ENCODE results near the gene TRIM32. TPM values are rescaled to one million over a fixed set of nuclear protein-coding genes. Genes with fewer than 3 reads are reported as not detected.
"Not testable (repeated sequence)": the region's sequence is repeated elsewhere in the genome, so short reads cannot be mapped to it uniquely, and the experiment has no call there.

TRIM32 gene
- total RNA-seq, 1 experiment from 2014 or later, result 31.7 TPM

GRCh38 chr9:116674210-116674980 lies 12.7 kb upstream of the TRIM32 start:
- no peak for DNase-seq (ENCODE audit: low spot score)

DNA sequence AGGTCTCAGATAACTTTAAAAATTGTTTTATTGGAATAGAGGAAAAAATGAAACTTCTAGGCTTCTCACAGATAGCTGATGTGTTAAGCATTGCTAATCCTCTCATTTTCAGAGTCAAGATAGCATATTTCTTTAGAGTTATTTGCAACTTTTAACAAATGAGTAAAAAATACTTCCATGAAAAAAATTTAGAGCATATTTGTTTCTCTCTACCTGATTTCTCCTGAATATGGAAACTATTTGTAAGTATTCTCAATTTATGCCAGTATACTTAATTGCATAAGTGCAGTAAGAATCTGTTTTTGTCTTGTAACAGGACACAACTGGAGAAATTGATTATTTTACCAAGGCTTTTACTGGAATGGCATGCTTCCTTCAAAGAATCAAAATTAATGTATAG lies 3.6 kb upstream of the TRIM32 start:
- no peak for DNase-seq (ENCODE audit: low spot score)

DNA sequence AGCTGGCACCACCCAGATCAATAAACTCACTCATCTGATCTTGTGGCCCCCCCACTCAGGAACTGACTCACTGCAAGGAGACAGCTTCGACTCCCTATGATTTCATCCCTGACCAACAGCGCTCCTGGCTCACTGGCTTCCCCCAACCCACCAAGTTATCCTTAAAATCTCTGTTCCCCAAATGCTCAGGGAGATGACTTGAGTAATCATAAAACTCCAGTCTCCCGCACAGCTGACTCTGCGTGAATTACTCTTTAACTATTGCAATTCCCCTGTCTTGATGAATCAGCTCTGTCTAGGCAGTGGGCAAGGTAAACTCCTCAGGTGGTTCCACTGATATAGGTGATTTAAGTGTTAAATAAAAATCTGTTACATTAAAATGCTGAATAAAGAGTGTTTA lies 1.9 kb upstream of the TRIM32 start:
- no peak for DNase-seq (ENCODE audit: low spot score)

GRCh38 chr9:116686135-116686534 lies 970 bp upstream of the TRIM32 start:
- no peak for DNase-seq (ENCODE audit: low spot score)

DNA sequence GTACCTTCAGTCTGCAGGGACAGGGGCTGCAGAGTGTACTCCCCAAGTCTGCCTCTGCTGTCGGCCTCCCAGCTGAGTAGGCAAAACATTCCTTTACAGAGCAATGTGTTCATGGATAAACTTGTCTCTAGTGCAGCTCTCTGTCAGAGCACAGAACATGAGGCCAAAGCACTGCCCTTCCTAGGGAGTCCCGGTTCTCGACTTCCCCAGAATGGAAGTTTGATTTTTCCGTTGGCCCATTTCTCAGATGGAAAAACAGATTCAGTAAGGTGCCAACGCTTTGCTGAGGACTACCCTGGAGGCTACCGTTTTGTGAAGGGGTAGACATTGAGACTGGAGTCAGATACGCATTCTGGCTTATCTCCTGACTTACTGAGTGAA lies 422 bp upstream of the TRIM32 start:
- DNase-seq (ENCODE audit: low spot score), result no peak

- DNase-seq (ENCODE audit: low spot score), result no peak
Observed at GRCh38 chr9:116687754-116688135, 640 bp downstream of the TRIM32 start.

DNA sequence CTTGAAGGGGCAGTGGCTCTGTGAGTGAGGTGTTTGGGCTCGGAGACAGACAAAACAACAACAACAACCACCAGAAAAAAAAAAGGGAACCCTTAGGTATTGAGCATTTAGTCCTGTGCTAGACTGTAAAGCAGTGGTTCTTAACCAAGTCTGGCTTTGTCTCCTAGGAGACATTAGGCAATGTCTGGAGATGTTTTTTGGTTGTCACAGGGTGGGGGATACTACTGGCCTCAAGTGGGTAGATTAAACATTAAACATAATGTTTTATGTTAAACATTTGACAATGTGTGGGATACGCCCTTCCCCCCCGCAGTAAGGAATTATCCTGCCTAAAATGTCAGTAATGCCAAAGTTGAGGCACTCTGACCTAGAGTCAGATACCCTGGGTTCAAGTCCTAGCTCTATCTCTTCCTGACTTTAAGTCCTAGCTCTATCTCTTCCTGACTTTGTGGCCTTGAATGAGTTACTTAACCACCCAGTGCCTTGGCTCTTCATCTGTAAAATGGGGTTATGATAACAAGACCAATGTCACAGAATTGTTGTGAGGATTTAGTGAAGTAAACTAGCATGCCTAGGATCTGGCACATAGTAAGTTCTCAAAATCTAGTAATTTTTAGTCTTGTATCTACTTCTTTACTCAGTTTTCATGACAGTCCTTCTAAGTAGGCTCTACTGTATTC lies 1.8 kb downstream of the TRIM32 start:
- DNase-seq (ENCODE audit: low spot score), result no peak

DNA sequence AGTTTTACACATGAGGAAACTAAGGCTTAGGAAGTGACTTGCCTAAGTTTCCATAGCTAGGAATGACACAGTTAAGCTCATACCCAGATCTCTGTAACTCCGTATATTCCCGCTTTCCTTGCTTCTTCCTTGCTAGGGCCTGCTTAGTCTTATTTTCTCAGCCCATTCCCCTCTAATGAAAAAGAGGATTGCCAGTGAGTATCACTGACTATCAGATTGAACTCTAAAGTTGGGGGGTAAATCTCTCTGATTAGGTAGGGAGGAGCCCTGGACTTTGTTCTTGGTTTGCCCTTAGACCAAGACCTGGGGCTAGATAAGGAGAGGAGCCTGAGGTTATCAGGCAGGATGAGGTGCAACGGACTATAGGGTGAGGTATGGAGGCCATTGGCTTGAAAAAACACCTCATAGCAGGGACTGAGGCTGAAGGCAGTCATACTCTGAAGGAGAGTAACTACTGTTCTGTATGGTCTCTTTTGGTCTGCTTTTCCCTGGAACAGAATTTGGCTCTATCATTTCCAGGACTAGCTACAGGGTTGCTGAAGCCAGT lies 2.5 kb downstream of the TRIM32 start:
- no peak for DNase-seq (ENCODE audit: low spot score)

- not testable (repeated sequence) for DNase-seq (ENCODE audit: low spot score)
Observed at GRCh38 chr9:116690805-116691204, 3.7 kb downstream of the TRIM32 start.

DNA sequence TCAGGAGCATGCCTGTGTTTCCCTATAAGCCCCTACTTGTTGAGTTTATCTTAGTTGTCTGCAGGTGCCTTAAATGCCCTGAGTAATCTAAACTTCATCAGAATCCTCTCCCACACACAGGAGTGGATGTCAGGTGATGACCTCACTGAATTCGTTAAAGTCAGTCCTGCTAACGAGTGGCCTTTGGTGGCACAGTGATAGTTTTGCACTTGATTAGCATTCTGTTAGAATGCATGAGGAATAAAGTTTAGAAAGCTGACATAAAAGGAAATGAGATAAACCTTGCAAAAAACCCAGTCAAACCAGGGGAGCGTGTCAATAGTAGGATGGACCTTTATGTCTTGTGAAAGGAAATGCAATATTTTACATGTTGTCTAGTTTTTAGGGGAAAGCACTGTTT lies 4.5 kb downstream of the TRIM32 start:
- no peak for DNase-seq (ENCODE audit: low spot score)

- no peak for DNase-seq (ENCODE audit: low spot score)
Observed at GRCh38 chr9:116692616-116693015, 5.5 kb downstream of the TRIM32 start.

DNA sequence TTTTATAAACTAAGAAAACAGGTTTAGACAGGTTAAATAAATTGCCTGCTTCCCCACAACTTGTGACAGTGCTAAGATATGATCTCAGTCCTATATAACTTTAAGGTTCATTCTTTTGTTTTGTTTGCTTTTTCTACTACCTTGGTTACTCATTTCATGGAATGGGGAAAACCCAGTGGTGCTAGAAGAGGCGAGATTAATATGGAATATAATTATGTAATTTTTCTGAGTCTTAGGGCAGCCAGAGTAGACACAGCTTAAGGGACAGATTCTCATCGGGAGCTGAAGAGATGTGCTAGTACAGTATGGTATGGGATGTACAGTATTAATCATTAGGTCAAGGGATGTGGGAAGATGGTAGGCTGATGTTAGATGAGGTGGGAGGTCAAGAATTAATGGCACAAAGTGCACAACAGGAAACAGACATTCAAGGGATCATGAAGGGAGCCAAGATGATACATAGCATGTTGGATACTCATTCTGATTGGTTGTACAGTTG lies 6.2 kb downstream of the TRIM32 start:
- no peak for DNase-seq (ENCODE audit: low spot score)

DNA sequence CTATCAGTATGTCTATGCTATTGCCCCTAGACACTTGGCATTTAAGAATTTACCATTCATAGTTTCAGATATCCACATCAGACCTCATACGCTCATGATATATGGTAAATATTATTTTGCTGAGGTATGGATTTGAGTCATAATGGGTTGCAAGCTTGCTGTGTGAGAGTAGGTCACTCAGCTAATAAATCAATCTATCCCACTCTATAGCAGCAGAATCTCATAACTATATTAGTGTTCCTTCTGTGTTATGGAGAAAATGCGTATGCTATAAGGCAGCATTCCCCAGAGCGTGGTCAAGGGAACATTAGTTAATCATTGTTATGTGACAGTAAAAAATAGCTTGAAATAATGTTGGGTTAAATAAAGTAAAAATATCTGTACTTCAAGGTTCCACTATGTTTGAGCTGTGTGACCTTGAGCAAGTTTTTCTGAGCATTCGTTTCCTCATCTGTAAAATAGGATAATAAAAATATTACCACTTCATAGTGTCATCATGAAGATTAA lies 7.7 kb downstream of the TRIM32 start:
- DNase-seq (ENCODE audit: low spot score), result no peak

GRCh38 chr9:116695438-116695837 lies 8.3 kb downstream of the TRIM32 start:
- DNase-seq (ENCODE audit: low spot score), result no peak

DNA sequence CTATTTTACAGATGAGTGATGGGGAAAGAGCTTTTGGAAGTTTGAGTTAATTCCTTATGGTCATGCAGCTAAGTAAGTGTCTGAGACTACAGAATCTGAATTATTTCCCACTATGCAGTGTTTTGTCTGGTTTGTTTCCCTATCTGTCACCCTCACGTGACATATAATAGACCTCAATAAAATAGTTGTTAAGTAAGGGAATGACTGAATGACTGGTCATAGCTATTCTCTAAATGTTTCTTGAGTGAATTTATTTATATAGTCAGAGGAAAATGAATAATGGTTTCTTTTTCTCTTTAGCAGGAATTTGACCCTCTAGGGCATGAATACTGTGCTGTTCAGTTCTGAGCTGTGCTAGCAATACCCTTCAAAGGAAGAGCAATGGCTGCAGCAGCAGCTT lies 10.3 kb downstream of the TRIM32 start:
- DNase-seq (ENCODE audit: low spot score), result peak; percentile 36

- no peak for DNase-seq (ENCODE audit: low spot score)
Observed at GRCh38 chr9:116697887-116698286, 10.8 kb downstream of the TRIM32 start.

GRCh38 chr9:116700279-116700678 lies 13.2 kb downstream of the TRIM32 start:
- no peak for DNase-seq (ENCODE audit: low spot score)

GRCh38 chr9:116700882-116701865 lies 14.1 kb downstream of the TRIM32 start:
- no peak for DNase-seq (ENCODE audit: low spot score)

DNA sequence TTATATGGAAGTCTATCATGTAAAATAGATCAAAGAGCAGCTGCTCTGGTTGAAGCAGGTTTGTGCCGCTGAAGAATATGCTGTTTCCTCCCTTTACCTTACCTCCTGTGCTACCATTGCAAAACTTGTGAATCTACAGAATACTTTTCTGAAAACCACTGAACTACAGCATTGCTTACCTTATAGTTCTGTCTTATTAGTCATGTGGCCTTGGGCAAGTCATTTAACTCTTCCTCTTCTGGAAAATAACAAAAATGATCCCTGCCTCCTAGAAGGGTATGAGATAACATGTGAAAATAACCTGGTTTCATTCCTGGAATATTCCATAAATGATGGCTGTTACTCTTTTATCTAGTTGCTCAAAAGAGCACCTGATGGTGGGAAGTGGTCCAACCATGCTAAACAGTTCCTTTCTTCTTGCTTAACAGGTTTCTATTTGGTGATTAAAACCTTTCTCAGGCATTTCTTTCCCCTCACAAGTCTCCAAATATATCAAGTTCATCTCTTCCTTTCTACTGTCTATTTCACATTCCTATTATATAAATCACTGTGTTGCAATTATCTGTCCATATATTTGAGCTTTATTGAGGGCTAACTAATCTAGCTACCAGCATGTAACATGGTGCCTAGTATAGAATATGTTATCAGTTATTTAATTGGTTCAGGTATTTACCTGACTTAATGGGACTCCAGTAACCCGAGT lies 15.0 kb downstream of the TRIM32 start:
- DNase-seq (ENCODE audit: low spot score), result no peak

- no peak for DNase-seq (ENCODE audit: low spot score)
Observed at GRCh38 chr9:116703634-116704033, 16.5 kb downstream of the TRIM32 start.

DNA sequence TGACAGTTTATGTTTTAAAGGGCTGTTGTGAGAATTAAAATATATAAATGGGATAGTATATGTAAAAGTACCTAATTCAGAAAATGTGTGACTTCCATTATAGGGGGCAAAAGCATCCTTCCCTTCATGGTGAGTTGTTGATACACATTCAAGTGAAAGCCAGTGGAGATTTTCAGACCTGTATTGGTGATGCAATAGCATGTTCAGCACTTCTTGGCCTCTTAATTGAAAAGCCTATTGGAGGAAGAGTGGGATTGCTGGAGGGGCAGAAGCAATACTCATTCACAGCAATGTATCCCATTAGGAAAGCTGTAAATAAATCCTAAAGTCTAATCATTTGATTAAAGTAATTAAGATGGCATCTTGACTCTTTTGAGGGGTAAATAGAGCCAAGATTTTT lies 17.4 kb downstream of the TRIM32 start:
- no peak for DNase-seq (ENCODE audit: low spot score)
